Measurements from ENCODE around the gene HOXB8. TPM values are rescaled to one million over a fixed set of nuclear protein-coding genes. Genes with fewer than 3 reads are reported as not detected.
A peak's percentile ranks its signal among the peaks of the same experiment; 100 is the strongest.

HOXB8 gene
- total RNA-seq, 1 donor from 2014 or later, result 65.8 TPM

GRCh38 chr17:48624544-48625494 is 9.7 kb upstream of the HOXB8 start:
- DNase-seq (ENCODE audit: low read depth), result no peak

GRCh38 chr17:48624118-48624517 is 9.0 kb upstream of the HOXB8 start:
- no peak for DNase-seq (ENCODE audit: low read depth)

GRCh38 chr17:48623583-48623982 is 8.5 kb upstream of the HOXB8 start:
- no peak for DNase-seq (ENCODE audit: low read depth)

- DNase-seq (ENCODE audit: low read depth), result no peak
Measured at GRCh38 chr17:48622857-48623256, 7.8 kb upstream of the HOXB8 start.

GRCh38 chr17:48621410-48622392 is 6.6 kb upstream of the HOXB8 start:
- no peak for DNase-seq (ENCODE audit: low read depth)

GRCh38 chr17:48620461-48621139 is 5.5 kb upstream of the HOXB8 start:
- DNase-seq (ENCODE audit: low read depth), result peak; percentile 63

- DNase-seq (ENCODE audit: low read depth), result no peak
Measured at GRCh38 chr17:48619826-48620449, 4.8 kb upstream of the HOXB8 start.

- DNase-seq (ENCODE audit: low read depth), result peak; percentile 67
Measured at GRCh38 chr17:48618256-48618896, 3.3 kb upstream of the HOXB8 start.

- DNase-seq (ENCODE audit: low read depth), result no peak
Measured at GRCh38 chr17:48617471-48618255, 2.6 kb upstream of the HOXB8 start.

GRCh38 chr17:48616717-48617470 is 1.8 kb upstream of the HOXB8 start:
- DNase-seq (ENCODE audit: low read depth), result no peak

GRCh38 chr17:48615963-48616716 is 1.0 kb upstream of the HOXB8 start:
- no peak for DNase-seq (ENCODE audit: low read depth)

GRCh38 chr17:48613862-48614694 is 1.0 kb downstream of the HOXB8 start:
- DNase-seq (ENCODE audit: low read depth), result no peak

- DNase-seq (ENCODE audit: low read depth), result no peak
Measured at GRCh38 chr17:48612854-48613691, 2.0 kb downstream of the HOXB8 start.

- DNase-seq (ENCODE audit: low read depth), result no peak
Measured at GRCh38 chr17:48612456-48612853, 2.6 kb downstream of the HOXB8 start.

GRCh38 chr17:48611681-48612455 is 3.2 kb downstream of the HOXB8 start:
- DNase-seq (ENCODE audit: low read depth), result peak; percentile 60

GRCh38 chr17:48611213-48611612 is 3.9 kb downstream of the HOXB8 start:
- no peak for DNase-seq (ENCODE audit: low read depth)

Measured in renal cortical epithelial cell (primary cell).